Small intestine (tissue), 7 donors: ENCODE results near the gene CACNA2D3. TPM values are rescaled to one million over a fixed set of nuclear protein-coding genes. Genes with fewer than 3 reads are reported as not detected.

Experiments used
- DNase-seq, 2 donors: peaks; one replicate each; pipeline versions ENCODE4 v3.0.0 to v3.0.0-alpha.2; 2013
- FAIRE-seq: peaks from 2 replicates; lab custom pipeline; 2012; peaks lifted over from hg19 to GRCh38; lab: Jason Lieb, UNC
- H3K27ac ChIP-seq, 3 donors: one replicate each; pipeline ENCODE4 v1.5.1; 2013; ENCODE audit warnings: low read length in 2 of 3, mild to moderate bottlenecking in 2 of 3, control low read depth in 1 of 3, inconsistent platforms in 1 of 3, low read depth in 1 of 3, moderate library complexity in 1 of 3
- H3K27me3 ChIP-seq, 3 donors: one replicate each; pipeline ENCODE4 v1.6.1; 2013; ENCODE audit warnings: low read length in 3 of 3, inconsistent platforms in 1 of 3; ENCODE audit not compliant: control insufficient read depth in 3 of 3, insufficient read depth in 3 of 3
- H3K36me3 ChIP-seq, 3 donors: one replicate each; pipeline ENCODE4 v1.6.1; 2013; ENCODE audit warnings: low read length in 3 of 3, inconsistent platforms in 1 of 3, low read depth in 1 of 3, mild to moderate bottlenecking in 1 of 3, moderate library complexity in 1 of 3; ENCODE audit not compliant: control insufficient read depth in 3 of 3, insufficient read depth in 2 of 3
- H3K4me1 ChIP-seq, 3 donors: one replicate each; pipeline ENCODE4 v1.6.1; 2013; ENCODE audit warnings: low read length in 2 of 3, inconsistent platforms in 1 of 3, low read depth in 1 of 3, mild to moderate bottlenecking in 1 of 3, moderate library complexity in 1 of 3; ENCODE audit not compliant: control insufficient read depth in 3 of 3, insufficient read depth in 2 of 3
- H3K4me3 ChIP-seq, 3 donors: one replicate each; pipeline ENCODE4 v1.5.1; 2013; ENCODE audit warnings: low read length in 3 of 3, control low read depth in 1 of 3, inconsistent platforms in 1 of 3, low read depth in 1 of 3, mild to moderate bottlenecking in 1 of 3, moderate library complexity in 1 of 3
- H3K9me3 ChIP-seq, 2 donors: one replicate each; pipeline ENCODE4 v1.6.1; 2013; ENCODE audit warnings: low read depth in 1 of 2, low read length in 1 of 2; ENCODE audit not compliant: control insufficient read depth in 2 of 2, insufficient read depth in 1 of 2
- WGBS, 3 donors: extraction: QIAGEN DNeasy Blood & Tissue Kit; methylation state at CpG; one replicate each; pipeline ENCODE4 v1.1.7; 2013; 5-methylcytosine and 5-hydroxymethylcytosine counted together
- polyA plus RNA-seq, 4 donors: library from polyadenylated mRNA; stranded (reverse) in 3 of 4; unstranded in 1 of 4; fragments of 200-250 nt in 3 of 4; fragments of 120-200 nt in 1 of 4; gene quantifications; one replicate each; pipeline versions ENCODE4 v1.2.1 to v1.2.3, GENCODE V29; 2013
- donor health status: healthy with polysubstance abuse.
- donor health status: control.
- donor health status: control.
- donor health status: Bipolar disorder and iron deficiency.
- donor health status: healthy.

Gene CACNA2D3
- polyA plus RNA-seq, 4 donors = 0.27 to 0.61 TPM; not detected in 2

GRCh38 chr3:54427501-54427900 lies 305.1 kb downstream of the CACNA2D3 start:
- no peaks in the 10 kb centered on the region for H3K36me3 ChIP-seq
- no peak for FAIRE-seq
- H3K9me3 ChIP-seq = no peaks in the 10 kb centered on the region
- no peaks in the 10 kb centered on the region for H3K27me3 ChIP-seq
- no peak overlapping the region for H3K4me3 ChIP-seq
- no peak for DNase-seq
- H3K27ac ChIP-seq = no peak overlapping the region
- H3K4me1 ChIP-seq = no peaks in the 10 kb centered on the region
- 82 to 98% (median 94%) methylated on average over 2 of the region's 2 CpGs for WGBS, 3 donors

GRCh38 chr3:54427941-54428871 lies 305.9 kb downstream of the CACNA2D3 start:
- Histone ChIP-seq H3K27me3 (no peaks in the 10 kb centered on the region), H3K9me3 (no peaks in the 10 kb centered on the region), H3K36me3 (no peaks in the 10 kb centered on the region), H3K4me1 (no peaks in the 10 kb centered on the region), H3K27ac (no peak overlapping the region), H3K4me3 (no peak overlapping the region)
- 40 to 43% (median 43%) methylated on average over 9 of the region's 9 CpGs for WGBS, 3 donors
- peak; percentile 44 to 59 for DNase-seq
- no peak for FAIRE-seq

GRCh38 chr3:54432975-54433374 lies 310.6 kb downstream of the CACNA2D3 start:
- Histone ChIP-seq H3K4me3 (no peak overlapping the region), H3K27me3 (no peaks in the 10 kb centered on the region), H3K36me3 (no peaks in the 10 kb centered on the region), H3K9me3 (no peaks in the 10 kb centered on the region), H3K27ac (no peak overlapping the region), H3K4me1 (no peaks in the 10 kb centered on the region)
- 70 to 87% (median 87%) methylated on average over 1 of the region's 1 CpG for WGBS, 3 donors
- no peak for FAIRE-seq
- no peak for DNase-seq

GRCh38 chr3:54433846-54434245 lies 311.5 kb downstream of the CACNA2D3 start:
- no peaks in the 10 kb centered on the region for H3K4me1 ChIP-seq
- 31 to 42% (median 31%) methylated on average over 6 of the region's 6 CpGs for WGBS, 3 donors
- no peaks in the 10 kb centered on the region for H3K9me3 ChIP-seq
- no peak for FAIRE-seq
- H3K4me3 ChIP-seq = no peak overlapping the region
- H3K27ac ChIP-seq = no peak overlapping the region
- peak in 1 of 2 donors; percentile 5 for DNase-seq
- H3K36me3 ChIP-seq = no peaks in the 10 kb centered on the region
- no peaks in the 10 kb centered on the region for H3K27me3 ChIP-seq

GRCh38 chr3:54434756-54435155 lies 312.4 kb downstream of the CACNA2D3 start:
- no peak overlapping the region for H3K27ac ChIP-seq
- no peak for DNase-seq
- FAIRE-seq = no peak
- no peak overlapping the region for H3K4me3 ChIP-seq
- no peaks in the 10 kb centered on the region for H3K36me3 ChIP-seq
- no peaks in the 10 kb centered on the region for H3K9me3 ChIP-seq
- 53 to 67% (median 56%) methylated on average over 2 of the region's 2 CpGs for WGBS, 3 donors
- no peaks in the 10 kb centered on the region for H3K4me1 ChIP-seq
- no peaks in the 10 kb centered on the region for H3K27me3 ChIP-seq

GRCh38 chr3:54437271-54437670 lies 314.9 kb downstream of the CACNA2D3 start:
- WGBS, 3 donors = 83 to 95% (median 86%) methylated on average over 2 of the region's 2 CpGs
- DNase-seq (no peak), FAIRE-seq (no peak)
- no peak overlapping the region for H3K4me3 ChIP-seq
- no peaks in the 10 kb centered on the region for H3K36me3 ChIP-seq
- no peaks in the 10 kb centered on the region for H3K4me1 ChIP-seq
- no peaks in the 10 kb centered on the region for H3K27me3 ChIP-seq
- no peak overlapping the region for H3K27ac ChIP-seq
- H3K9me3 ChIP-seq = no peaks in the 10 kb centered on the region

- FAIRE-seq (no peak), DNase-seq (no peak)
- no peaks in the 10 kb centered on the region for H3K36me3 ChIP-seq
- no peak overlapping the region for H3K27ac ChIP-seq
- no peak overlapping the region for H3K4me3 ChIP-seq
- H3K4me1 ChIP-seq = no peaks in the 10 kb centered on the region
- H3K9me3 ChIP-seq = no peaks in the 10 kb centered on the region
- WGBS, 3 donors = 56 to 59% (median 56%) methylated on average over 11 of the region's 11 CpGs
- H3K27me3 ChIP-seq = no peaks in the 10 kb centered on the region
These were observed 321.3 kb downstream of the CACNA2D3 start for GRCh38 chr3:54443561-54444161.

GRCh38 chr3:54445630-54446029 lies 323.3 kb downstream of the CACNA2D3 start:
- WGBS, 3 donors = 70 to 78% (median 77%) methylated on average over 1 of the region's 1 CpG
- Histone ChIP-seq H3K9me3 (no peaks in the 10 kb centered on the region), H3K27ac (no peak overlapping the region), H3K4me1 (no peaks in the 10 kb centered on the region), H3K36me3 (no peaks in the 10 kb centered on the region), H3K27me3 (no peaks in the 10 kb centered on the region), H3K4me3 (no peak overlapping the region)
- no peak for FAIRE-seq
- DNase-seq = no peak
